ENCODE measurements around the gene CTNNA3. TPM values are rescaled to one million over a fixed set of nuclear protein-coding genes. Genes with fewer than 3 reads are reported as not detected.
"Not testable (repeated sequence)": the region's sequence is repeated elsewhere in the genome, so short reads cannot be mapped to it uniquely, and the experiment has no call there.

Gene CTNNA3
- total and polyA plus RNA-seq, 2 of the 4 experiments (the other 2 are of a cell fraction): 0.19 to 0.90 TPM

DNA sequence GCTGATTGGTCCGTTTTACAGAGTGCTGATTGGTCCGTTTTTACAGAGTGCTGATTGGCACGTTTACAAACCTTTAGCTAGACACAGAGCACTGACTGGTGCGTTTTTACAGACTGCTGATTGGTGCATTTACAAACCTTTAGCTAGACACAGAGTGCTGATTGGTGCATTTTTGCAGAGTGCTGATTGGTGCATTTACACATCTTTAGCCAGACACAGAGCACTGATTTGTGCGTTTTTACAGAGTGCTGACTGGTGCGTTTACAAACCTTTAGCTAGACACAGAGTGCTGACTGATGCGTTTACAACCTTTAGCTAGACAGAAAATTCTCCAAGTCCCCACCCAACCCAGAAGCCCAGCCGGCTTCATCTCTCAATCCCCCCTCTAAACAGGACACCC is 11.9 kb downstream of the CTNNA3 start:
- H3K18ac ChIP-seq (ENCODE audit: low read depth, low read length); POLR2A ChIA-PET (ENCODE audit: unreplicated experiment); H3K4ac ChIP-seq (ENCODE audit: low read depth, low read length); H2BK15ac ChIP-seq (ENCODE audit: low read depth, low read length); H3K9ac ChIP-seq (ENCODE audit: low read depth, low read length); H3K9me3 ChIP-seq (ENCODE audit: control insufficient read depth, insufficient read depth, low read length); H3K79me1 ChIP-seq (ENCODE audit: low read depth in 1 of 2, low read length in 2 of 2); in situ Hi-C loops (cut with MboI; ENCODE audit: low sequenced_read_pairs); H2BK120ac ChIP-seq (ENCODE audit: low read depth, low read length); BruUV-seq (replicated peaks); H3K23ac ChIP-seq (ENCODE audit: low read depth, low read length); ATAC-seq (ENCODE audit: low read depth); H3K27me3 ChIP-seq (ENCODE audit: control insufficient read depth, insufficient read depth, low read length); H2AFZ ChIP-seq (replicated peaks; ENCODE audit: low read length, poor library complexity); intact Hi-C loops (cut with micrococcal nuclease); H3K36me3 ChIP-seq (ENCODE audit: control insufficient read depth, insufficient read depth, low read length); H3K4me3 ChIP-seq (ENCODE audit: insufficient read depth, low read depth, low read length); H3K4me1 ChIP-seq (ENCODE audit: control insufficient read depth, insufficient read depth, low read length); H4K20me1 ChIP-seq (ENCODE audit: insufficient read depth, low read length); H2AK5ac ChIP-seq (ENCODE audit: low read depth, low read length); H3K27ac ChIP-seq (ENCODE audit: insufficient read depth, low read length); H3K9me1 ChIP-seq (ENCODE audit: insufficient read depth, low read length); H4K5ac ChIP-seq (ENCODE audit: low read depth, low read length); H2BK5ac ChIP-seq (ENCODE audit: low read depth, low read length, poor library complexity, severe bottlenecking); dilution Hi-C loops (cut with HindIII; ENCODE audit: low sequenced_read_pairs, unreplicated experiment); H2AK9ac ChIP-seq (replicated peaks; ENCODE audit: low read depth, low read length, poor library complexity); H3K14ac ChIP-seq (replicated peaks; ENCODE audit: low read depth, low read length); H2BK20ac ChIP-seq (ENCODE audit: low read depth, low read length); H3K56ac ChIP-seq (ENCODE audit: extremely low read depth, insufficient read depth, low read length); H4K91ac ChIP-seq (ENCODE audit: insufficient read depth, low read depth, low read length); H3K4me2 ChIP-seq (ENCODE audit: low read depth, low read length); H4K8ac ChIP-seq (ENCODE audit: low read depth in 2 of 2, low read length in 2 of 2); DNase-seq: not testable (repeated sequence)
- CTCF ChIA-PET: interaction anchor here (0.6 kb wide), 1 partner anchor 24 kb away, joined by 3 read pairs; no protein-coding TSS in a partner anchor
- WGBS, 2 experiments (ENCODE audit: extremely low coverage in 2 of 2, insufficient read length in 1 of 2): 76% methylated on average over 5 of the region's 8 CpGs; no CpG with 5 or more reads in 1 of the 2 experiments
- peak; percentile 32; the same call in 1 of the 2 replicates for TF ChIP-seq MAFK (IDR thresholded peaks at IDR 0.05; ENCODE audit: low read depth, low read length)
